BE2C (cell line): Measurements from ENCODE around the gene DAB1.

ENCODE experiments used
- DNase-seq: peaks from one replicate; pipeline ENCODE4 v3.0.0-alpha.2; 2020
- H3K27me3 ChIP-seq: fragments of 250-450 bp; sonication (Bioruptor Pico); 2 replicates; pipeline ENCODE4 v1.5.1; 2020; ENCODE audit warnings: mild to moderate bottlenecking
- H3K36me3 ChIP-seq: fragments of 250-450 bp; sonication (Bioruptor Pico); 2 replicates; pipeline ENCODE4 v1.5.1; 2020; ENCODE audit warnings: mild to moderate bottlenecking
- H3K4me1 ChIP-seq: fragments of 250-450 bp; sonication (Bioruptor Pico); 2 replicates; pipeline ENCODE4 v1.5.1; 2020
- H3K4me3 ChIP-seq: 2 replicates; pipeline ENCODE4 v1.5.1; 2011; ENCODE audit warnings: low read depth, low read length
- H3K9me3 ChIP-seq: fragments of 250-450 bp; sonication (Bioruptor Pico); 2 replicates; pipeline ENCODE4 v1.5.1; 2020
- CTCF ChIP-seq: IDR thresholded peaks from 2 replicates; pipeline ENCODE4 v1.5.1; 2012; ENCODE audit warnings: mild to moderate bottlenecking, low read depth, low read length

Gene DAB1

DNA sequence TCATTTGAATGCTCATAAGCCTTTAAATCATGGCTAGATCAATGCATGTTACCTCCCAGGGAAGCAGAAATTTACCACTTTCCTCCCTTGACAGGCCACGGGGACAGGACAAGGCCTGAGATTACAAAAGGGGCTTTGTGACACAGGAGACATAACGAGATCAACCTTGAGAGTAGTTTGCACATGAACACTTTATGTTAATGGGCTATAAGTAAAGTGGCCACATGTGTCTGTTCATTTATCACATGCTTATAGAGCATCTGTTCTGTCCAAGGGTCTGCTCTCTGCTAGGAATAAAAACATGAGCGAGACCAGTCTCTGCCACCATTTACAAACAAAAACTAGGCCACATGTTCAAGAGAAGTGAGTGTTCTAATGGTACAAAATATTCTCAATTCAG is 314.0 kb downstream of the DAB1 start:
- DNase-seq: no peak
- H3K4me3 ChIP-seq: no peak overlapping the region
- no peaks in the 10 kb centered on the region for H3K4me1 ChIP-seq
- no peak for TF ChIP-seq CTCF
- H3K27me3 ChIP-seq: no peaks in the 10 kb centered on the region
- no peaks in the 10 kb centered on the region for H3K36me3 ChIP-seq
- no peaks in the 10 kb centered on the region for H3K9me3 ChIP-seq

GRCh38 chr1:57109247-57109646 is 314.6 kb downstream of the DAB1 start:
- Histone ChIP-seq H3K4me1 (no peaks in the 10 kb centered on the region), H3K27me3 (no peaks in the 10 kb centered on the region), H3K36me3 (no peaks in the 10 kb centered on the region), H3K9me3 (no peaks in the 10 kb centered on the region), H3K4me3 (no peak overlapping the region)
- DNase-seq: no peak
- no peak for TF ChIP-seq CTCF

GRCh38 chr1:57106296-57106695 is 317.6 kb downstream of the DAB1 start:
- Histone ChIP-seq H3K4me3 (no peak overlapping the region), H3K9me3 (no peaks in the 10 kb centered on the region), H3K4me1 (no peaks in the 10 kb centered on the region), H3K36me3 (no peaks in the 10 kb centered on the region), H3K27me3 (no peaks in the 10 kb centered on the region)
- no peak for TF ChIP-seq CTCF
- no peak for DNase-seq

DNA sequence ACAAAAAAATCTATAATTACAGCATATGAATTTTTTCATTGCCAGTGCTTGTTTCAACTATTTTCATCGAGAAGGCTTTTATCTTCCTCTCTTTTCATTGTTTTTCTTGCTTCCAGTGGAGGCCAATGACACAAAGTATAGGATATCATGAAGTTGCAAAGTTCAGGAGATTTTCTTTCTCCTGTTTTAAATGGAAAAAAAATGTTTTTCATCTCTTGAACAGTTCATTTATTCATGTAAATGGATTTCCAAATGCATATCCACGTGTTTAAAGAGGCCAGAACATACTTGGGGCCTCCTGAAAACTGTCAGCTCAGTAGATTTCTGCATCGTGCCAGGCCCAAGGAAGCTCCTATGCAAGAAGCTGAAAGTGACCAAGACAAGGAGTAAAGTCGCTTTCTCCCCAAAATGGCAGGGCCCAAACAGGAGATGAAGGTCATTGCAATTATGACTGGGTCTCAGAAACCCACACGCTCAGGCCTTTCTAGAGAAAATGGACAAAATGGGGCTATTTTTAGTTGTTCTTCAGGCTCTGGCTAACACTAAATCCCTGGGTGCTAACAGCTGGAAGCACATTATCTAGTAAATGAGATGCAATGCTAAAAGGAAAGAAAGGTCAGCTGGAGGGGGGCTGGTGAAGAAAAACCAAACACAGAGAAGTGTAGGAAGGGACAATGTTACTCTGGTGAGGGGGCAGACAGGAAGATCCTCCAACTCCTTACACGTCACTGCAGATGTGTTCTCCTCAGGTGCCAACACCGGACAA is 321.1 kb downstream of the DAB1 start:
- H3K36me3 ChIP-seq: no peaks in the 10 kb centered on the region
- H3K27me3 ChIP-seq: no peaks in the 10 kb centered on the region
- H3K4me3 ChIP-seq: no peak overlapping the region
- TF ChIP-seq CTCF: no peak
- H3K4me1 ChIP-seq: no peaks in the 10 kb centered on the region
- H3K9me3 ChIP-seq: no peaks in the 10 kb centered on the region
- DNase-seq: no peak

- DNase-seq: no peak
- H3K4me1 ChIP-seq: no peaks in the 10 kb centered on the region
- no peaks in the 10 kb centered on the region for H3K27me3 ChIP-seq
- H3K9me3 ChIP-seq: no peaks in the 10 kb centered on the region
- TF ChIP-seq CTCF: no peak
- H3K4me3 ChIP-seq: no peak overlapping the region
- no peaks in the 10 kb centered on the region for H3K36me3 ChIP-seq
These were observed 322.7 kb downstream of the DAB1 start for GRCh38 chr1:57101209-57101608.

- H3K36me3 ChIP-seq: no peaks in the 10 kb centered on the region
- TF ChIP-seq CTCF: no peak
- H3K4me3 ChIP-seq: no peak overlapping the region
- DNase-seq: no peak
- no peaks in the 10 kb centered on the region for H3K4me1 ChIP-seq
- no peaks in the 10 kb centered on the region for H3K27me3 ChIP-seq
- H3K9me3 ChIP-seq: no peaks in the 10 kb centered on the region
These were observed 329.1 kb downstream of the DAB1 start for GRCh38 chr1:57094749-57095148.
